Panc1 (cell line): ENCODE data around the gene LRIT3. TPM values are rescaled to one million over a fixed set of nuclear protein-coding genes. Genes with fewer than 3 reads are reported as not detected.

Source experiments
- ATAC-seq: fragments of 200-7000 bp; cut with Tn5 transposase; 2 replicates; pipeline ENCODE4 v1.9.1; 2020; ENCODE audit warnings: mild to moderate bottlenecking, moderate library complexity
- BruUV-seq: library from RNA; stranded (reverse); fragments of 400-500 nt; replicated peaks from 2 replicates; lab custom pipeline; 2021; lab: Mats Ljungman, UMichigan
- CTCF ChIA-PET: fragments of 300-600 bp; sonication (Branson Sonifier 250); formaldehyde crosslinking; loops from one replicate; lab custom pipeline; 2022; ENCODE audit warnings: antibody characterized with exemption; lab: Charles Lee
- POLR2A ChIA-PET: fragments of 300-600 bp; sonication (Branson Sonifier 250); formaldehyde crosslinking; loops from one replicate; lab custom pipeline; 2022; ENCODE audit warnings: antibody characterized with exemption; lab: Charles Lee
- DNase-seq: peaks from one replicate; pipeline ENCODE4 v3.0.0-alpha.2; 2010; ENCODE audit warnings: low read depth, low spot score
- H3K27ac ChIP-seq: 2 replicates; pipeline ENCODE4 v1.5.1; 2011; ENCODE audit warnings: mild to moderate bottlenecking, low read length, inconsistent platforms
- H3K27me3 ChIP-seq: fragments of 200-500 bp; sonication (Bioruptor generic); 2 replicates; pipeline ENCODE4 v1.6.0; 2014; ENCODE audit warnings: low read length, inconsistent platforms; ENCODE audit not compliant: control insufficient read depth, insufficient read depth
- H3K36me3 ChIP-seq: fragments of 200-500 bp; sonication (Bioruptor generic); 2 replicates; pipeline ENCODE4 v1.5.1; 2014; ENCODE audit warnings: inconsistent platforms, mild to moderate bottlenecking, low read length, moderate library complexity; ENCODE audit not compliant: control insufficient read depth, insufficient read depth
- H3K4me1 ChIP-seq: 2 replicates; pipeline ENCODE4 v1.5.1; 2011; ENCODE audit warnings: inconsistent platforms, mild to moderate bottlenecking, low read length, moderate library complexity; ENCODE audit not compliant: control insufficient read depth, insufficient read depth
- H3K4me3 ChIP-seq, 2 experiments: 2 replicates each; pipeline ENCODE4 v1.5.1; 2011 to 2012; ENCODE audit warnings: low read depth in 2 of 2, low read length in 2 of 2, mild to moderate bottlenecking in 2 of 2, inconsistent platforms in 1 of 2, moderate library complexity in 1 of 2
- H3K9me3 ChIP-seq: fragments of 200-500 bp; sonication (Bioruptor generic); 2 replicates; pipeline ENCODE4 v1.5.1; 2014; ENCODE audit warnings: low read depth, mild to moderate bottlenecking, inconsistent platforms, low read length, moderate library complexity; ENCODE audit not compliant: control insufficient read depth, insufficient read depth
- POLR2AphosphoS5 ChIP-seq: IDR thresholded peaks from 2 replicates; pipeline ENCODE4 v1.6.1; 2012; ENCODE audit warnings: mild to moderate bottlenecking, low read depth, low read length, moderate library complexity
- SIN3A ChIP-seq: IDR thresholded peaks from 2 replicates; pipeline ENCODE4 v1.6.1; 2012; ENCODE audit warnings: low read depth, mild to moderate bottlenecking, low read length, moderate library complexity, borderline replicate concordance; ENCODE audit not compliant: insufficient read depth
- TCF7L2 ChIP-seq: IDR thresholded peaks from 2 replicates; pipeline ENCODE4 v1.6.1; 2011; ENCODE audit warnings: mild to moderate bottlenecking, low read depth, low read length, inconsistent platforms
- in situ Hi-C: cut with HindIII; loops from 2 replicates; pipeline ENCODE4 v1.10.0; 2016; ENCODE audit warnings: low sequenced_read_pairs, low pct_unique_long_range_greater_than_20kb
- intact Hi-C: fragments of 100-400 bp; cut with micrococcal nuclease; formaldehyde crosslinking; loops from one replicate; pipeline ENCODE4 v1.10.0; 2022; ENCODE audit not compliant: unreplicated experiment
- total RNA-seq: library from RNA; stranded (reverse); gene quantifications from one replicate; pipeline ENCODE4 v1.2.1, GENCODE V29; 2021; ENCODE audit not compliant: unreplicated experiment
- TF ChIP-seq, protein P1 (sequence below): fragments of 450-650 bp; IDR thresholded peaks from 2 replicates; pipeline ENCODE4 v1.5.1; 2017; ENCODE audit warnings: mild to moderate bottlenecking
- TF ChIP-seq, protein P2 (sequence below), 2 experiments: IDR thresholded peaks; 2 replicates each; pipeline ENCODE4 v1.6.1; 2011 to 2012; ENCODE audit warnings: low read depth in 2 of 2, control low read depth in 1 of 2, low read length in 1 of 2, mild to moderate bottlenecking in 1 of 2, moderate library complexity in 1 of 2; ENCODE audit not compliant: insufficient read depth in 1 of 2

Gene LRIT3
- total RNA-seq, 1 experiment from 2014 or later, result 0.05 TPM

DNA sequence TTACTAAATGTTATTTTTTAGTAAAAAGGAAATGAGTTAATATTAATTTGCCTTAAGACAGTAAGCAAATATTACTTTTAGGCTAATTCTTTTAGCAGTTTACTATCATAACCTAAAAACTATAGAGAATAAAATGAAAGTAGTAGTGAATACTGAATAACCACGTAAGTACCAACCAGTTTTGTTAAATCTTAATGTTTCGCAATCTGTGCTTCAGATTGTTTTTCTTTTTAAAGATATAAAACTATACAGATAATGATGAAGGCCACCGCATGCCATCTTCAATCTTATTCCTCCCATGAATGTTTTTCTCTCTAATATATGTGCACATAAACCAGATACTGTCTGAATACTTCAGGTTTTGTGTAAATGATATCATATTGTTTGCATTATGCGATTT lies 14.2 kb upstream of the LRIT3 start:
- Histone ChIP-seq H3K36me3 (no peaks in the 10 kb centered on the region), H3K27ac (no peak overlapping the region), H3K9me3 (no peaks in the 10 kb centered on the region), H3K27me3 (no peaks in the 10 kb centered on the region), H3K4me1 (no peaks in the 10 kb centered on the region), H3K4me3 (no peak overlapping the region)
- ATAC-seq (no peak), DNase-seq (no peak)
- BruUV-seq, result no TSS peak
- CTCF ChIA-PET, result no interaction called here
- intact Hi-C loops (no loop called here), in situ Hi-C loops (no loop called here)
- TF ChIP-seq SIN3A, result no peak
- TF ChIP-seq, protein P1, sequence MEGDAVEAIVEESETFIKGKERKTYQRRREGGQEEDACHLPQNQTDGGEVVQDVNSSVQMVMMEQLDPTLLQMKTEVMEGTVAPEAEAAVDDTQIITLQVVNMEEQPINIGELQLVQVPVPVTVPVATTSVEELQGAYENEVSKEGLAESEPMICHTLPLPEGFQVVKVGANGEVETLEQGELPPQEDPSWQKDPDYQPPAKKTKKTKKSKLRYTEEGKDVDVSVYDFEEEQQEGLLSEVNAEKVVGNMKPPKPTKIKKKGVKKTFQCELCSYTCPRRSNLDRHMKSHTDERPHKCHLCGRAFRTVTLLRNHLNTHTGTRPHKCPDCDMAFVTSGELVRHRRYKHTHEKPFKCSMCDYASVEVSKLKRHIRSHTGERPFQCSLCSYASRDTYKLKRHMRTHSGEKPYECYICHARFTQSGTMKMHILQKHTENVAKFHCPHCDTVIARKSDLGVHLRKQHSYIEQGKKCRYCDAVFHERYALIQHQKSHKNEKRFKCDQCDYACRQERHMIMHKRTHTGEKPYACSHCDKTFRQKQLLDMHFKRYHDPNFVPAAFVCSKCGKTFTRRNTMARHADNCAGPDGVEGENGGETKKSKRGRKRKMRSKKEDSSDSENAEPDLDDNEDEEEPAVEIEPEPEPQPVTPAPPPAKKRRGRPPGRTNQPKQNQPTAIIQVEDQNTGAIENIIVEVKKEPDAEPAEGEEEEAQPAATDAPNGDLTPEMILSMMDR, result no peak
- TF ChIP-seq, protein P2, sequence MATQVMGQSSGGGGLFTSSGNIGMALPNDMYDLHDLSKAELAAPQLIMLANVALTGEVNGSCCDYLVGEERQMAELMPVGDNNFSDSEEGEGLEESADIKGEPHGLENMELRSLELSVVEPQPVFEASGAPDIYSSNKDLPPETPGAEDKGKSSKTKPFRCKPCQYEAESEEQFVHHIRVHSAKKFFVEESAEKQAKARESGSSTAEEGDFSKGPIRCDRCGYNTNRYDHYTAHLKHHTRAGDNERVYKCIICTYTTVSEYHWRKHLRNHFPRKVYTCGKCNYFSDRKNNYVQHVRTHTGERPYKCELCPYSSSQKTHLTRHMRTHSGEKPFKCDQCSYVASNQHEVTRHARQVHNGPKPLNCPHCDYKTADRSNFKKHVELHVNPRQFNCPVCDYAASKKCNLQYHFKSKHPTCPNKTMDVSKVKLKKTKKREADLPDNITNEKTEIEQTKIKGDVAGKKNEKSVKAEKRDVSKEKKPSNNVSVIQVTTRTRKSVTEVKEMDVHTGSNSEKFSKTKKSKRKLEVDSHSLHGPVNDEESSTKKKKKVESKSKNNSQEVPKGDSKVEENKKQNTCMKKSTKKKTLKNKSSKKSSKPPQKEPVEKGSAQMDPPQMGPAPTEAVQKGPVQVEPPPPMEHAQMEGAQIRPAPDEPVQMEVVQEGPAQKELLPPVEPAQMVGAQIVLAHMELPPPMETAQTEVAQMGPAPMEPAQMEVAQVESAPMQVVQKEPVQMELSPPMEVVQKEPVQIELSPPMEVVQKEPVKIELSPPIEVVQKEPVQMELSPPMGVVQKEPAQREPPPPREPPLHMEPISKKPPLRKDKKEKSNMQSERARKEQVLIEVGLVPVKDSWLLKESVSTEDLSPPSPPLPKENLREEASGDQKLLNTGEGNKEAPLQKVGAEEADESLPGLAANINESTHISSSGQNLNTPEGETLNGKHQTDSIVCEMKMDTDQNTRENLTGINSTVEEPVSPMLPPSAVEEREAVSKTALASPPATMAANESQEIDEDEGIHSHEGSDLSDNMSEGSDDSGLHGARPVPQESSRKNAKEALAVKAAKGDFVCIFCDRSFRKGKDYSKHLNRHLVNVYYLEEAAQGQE (IDR thresholded peaks at IDR 0.05; ENCODE audit: insufficient read depth in 1 of 2, low read depth in 2 of 2, low read length in 1 of 2), result no peak
- no peak for TF ChIP-seq TCF7L2
- TF ChIP-seq POLR2AphosphoS5, result no peak
- POLR2A ChIA-PET, result no interaction called here

DNA sequence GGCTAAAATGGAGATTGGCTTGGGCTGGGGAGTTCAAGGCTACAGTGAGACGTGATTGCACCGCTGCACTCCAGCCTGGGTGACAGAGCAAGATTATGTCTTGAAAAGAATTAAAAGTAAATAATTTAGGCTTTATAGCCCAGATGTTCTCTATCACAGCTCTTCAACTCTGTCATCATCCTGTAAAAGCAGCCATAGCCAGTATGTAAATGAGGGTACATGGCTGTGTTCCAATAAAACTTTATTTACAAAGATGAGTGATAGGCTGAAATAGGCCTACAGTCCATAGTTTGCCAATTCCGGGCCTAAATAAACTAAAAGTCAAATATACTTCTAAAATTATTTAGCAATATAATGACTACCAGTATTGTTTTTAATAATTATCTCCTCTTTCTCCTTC lies 10.9 kb upstream of the LRIT3 start:
- POLR2A ChIA-PET, result no interaction called here
- in situ Hi-C loops, result no loop called here
- no peak for TF ChIP-seq POLR2AphosphoS5

DNA sequence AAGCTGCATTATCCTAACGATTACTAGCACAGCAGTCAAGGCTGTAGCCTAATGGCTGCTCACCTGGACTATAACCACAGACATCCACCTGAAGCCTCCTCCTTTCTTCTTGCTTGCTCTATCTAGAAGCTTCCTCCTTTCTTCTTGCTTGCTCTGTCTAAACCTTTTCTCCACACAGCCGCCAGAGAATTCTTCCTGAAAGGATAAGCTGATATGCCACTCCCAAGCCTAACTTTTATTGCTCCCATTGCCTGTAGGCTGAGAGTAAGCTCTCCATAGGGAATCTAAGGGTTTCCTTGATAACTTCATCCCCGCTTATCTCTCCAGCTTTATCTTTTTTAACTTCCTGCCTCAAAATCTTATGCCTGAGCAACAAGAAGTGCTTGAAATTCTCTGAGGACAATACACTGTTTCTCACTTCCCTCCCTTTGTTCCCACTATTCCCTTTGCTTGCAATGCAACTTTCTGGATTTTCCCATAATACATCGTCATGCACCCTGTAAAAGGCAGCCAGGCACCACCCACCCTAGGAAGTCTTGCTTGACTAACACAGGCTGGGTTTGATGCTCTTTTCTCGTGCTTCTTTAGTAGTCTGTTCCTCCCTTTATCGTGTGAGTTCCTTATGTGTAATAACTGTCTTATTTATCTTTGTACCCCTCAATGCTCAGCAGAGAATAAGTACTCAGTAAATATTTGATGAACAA lies 1.4 kb upstream of the LRIT3 start:
- DNase-seq (no peak), ATAC-seq (no peak)
- no peak overlapping the region for H3K27ac ChIP-seq
- intact Hi-C loops (no loop called here), in situ Hi-C loops (no loop called here)
- CTCF ChIA-PET, result no interaction called here
- H3K4me3 ChIP-seq, result no peak overlapping the region
- H3K9me3 ChIP-seq, result no peaks in the 10 kb centered on the region
- no peaks in the 10 kb centered on the region for H3K36me3 ChIP-seq
- POLR2A ChIA-PET, result no interaction called here
- TF ChIP-seq SIN3A (no peak), POLR2AphosphoS5 (no peak), TCF7L2 (no peak)
- TF ChIP-seq, protein P2 (IDR thresholded peaks at IDR 0.05; ENCODE audit: insufficient read depth in 1 of 2, low read depth in 2 of 2, low read length in 1 of 2), result no peak
- H3K27me3 ChIP-seq, result peaks cover 2% of the 10 kb centered on the region; the same call in 1 of the 2 replicates
- no TSS peak for BruUV-seq
- H3K4me1 ChIP-seq, result no peaks in the 10 kb centered on the region

More for the DNA sequence above, 10.9 kb upstream of the LRIT3 start:
- no TSS peak for BruUV-seq
- H3K4me3 ChIP-seq, result no peak overlapping the region
- no peaks in the 10 kb centered on the region for H3K4me1 ChIP-seq
- no peak overlapping the region for H3K27ac ChIP-seq
- no peaks in the 10 kb centered on the region for H3K9me3 ChIP-seq
- CTCF ChIA-PET, result no interaction called here
- H3K36me3 ChIP-seq, result no peaks in the 10 kb centered on the region
- ATAC-seq (no peak), DNase-seq (no peak)
- no peaks in the 10 kb centered on the region for H3K27me3 ChIP-seq
- intact Hi-C loops, result no loop called here
